K562 (cell line): ENCODE results near the gene ITPRIP. TPM values are rescaled to one million over a fixed set of nuclear protein-coding genes. Genes with fewer than 3 reads are reported as not detected.

Experiments used
- ARID1B ChIP-seq: fragments of 450-650 bp; IDR thresholded peaks from 2 replicates; pipeline ENCODE4 v1.6.1; 2016; ENCODE audit warnings: antibody characterized with exemption, mild to moderate bottlenecking, inconsistent platforms
- NFE2L1 ChIP-seq: fragments of 450-650 bp; IDR thresholded peaks from 2 replicates; pipeline ENCODE4 v1.6.1; 2016; ENCODE audit warnings: missing genetic modification characterization, low read depth, mild to moderate bottlenecking, missing compliant biosample characterization, moderate library complexity, borderline replicate concordance
- NFXL1 ChIP-seq: fragments of 450-650 bp; formaldehyde crosslinking; IDR thresholded peaks from 2 replicates; pipeline ENCODE4 v1.4.0; 2021; ENCODE audit warnings: mild to moderate bottlenecking
- YY1 ChIP-seq, 3 experiments: IDR thresholded peaks; 2 replicates each; pipeline ENCODE4 v1.6.1; 2011; ENCODE audit warnings: low read length in 2 of 3, mild to moderate bottlenecking in 2 of 3, moderate library complexity in 2 of 3, borderline replicate concordance in 1 of 3, control low read depth in 1 of 3, low read depth in 1 of 3; ENCODE audit not compliant: insufficient read depth in 3 of 3, insufficient replicate concordance in 2 of 3, control insufficient read depth in 1 of 3, insufficient read length in 1 of 3; ENCODE audit errors: extremely low read depth in 1 of 3
- ZNF133 ChIP-seq: fragments of 250-450 bp; sonication (Bioruptor Pico); IDR thresholded peaks from 2 replicates; pipeline ENCODE4 v1.4.0; 2020; ENCODE audit warnings: mild to moderate bottlenecking
- ZNF217 ChIP-seq: sonication (generic); formaldehyde crosslinking; IDR thresholded peaks from 2 replicates; pipeline ENCODE4 v1.8.0; 2022; ENCODE audit warnings: mild to moderate bottlenecking, missing genetic modification reagents
- polyA plus RNA-seq, 8 experiments: library from polyadenylated mRNA; depleted of rRNA in 4 of 8; stranded (reverse) in 5 of 8; unstranded in 3 of 8; fragments of >200 nt; fragmentation: Nextera tagmentation in 2 of 8; fragmentation: Illumina TruSeq in 1 of 8; extraction: Ambion mirVana in 2 of 8; extraction: Trizol in 1 of 8; gene quantifications; 2 replicates each; pipeline versions ENCODE4 v1.2.1 to v1.2.3, GENCODE V29; 2011 to 2014; ENCODE audit warnings: inconsistent platforms in 1 of 8, missing spikeins in 1 of 8
- total RNA-seq, 7 experiments: library from RNA; depleted of rRNA in 6 of 7; stranded (reverse); fragments of >200 nt in 6 of 7; fragmentation: Illumina TruSeq in 2 of 7; extraction: Trizol in 2 of 7; gene quantifications; 2 replicates each; pipeline versions ENCODE4 v1.2.1 to v1.2.3, GENCODE V29; 2011 to 2021; ENCODE audit warnings: low replicate concordance in 1 of 7
- TF ChIP-seq, protein P1 (sequence below): fragments of 200-600 bp; sonication (generic); IDR thresholded peaks from one replicate; pipeline ENCODE4 v1.6.1; 2012; ENCODE audit warnings: mild to moderate bottlenecking, low read depth, low read length, inconsistent platforms
- TF ChIP-seq, protein P2 (sequence below), 2 experiments: fragments of 450-650 bp; IDR thresholded peaks; 2 replicates each; pipeline ENCODE4 v1.6.1; 2016

Gene ITPRIP
- total and polyA plus RNA-seq, 9 of the 15 experiments (the other 6 are each of a cell fraction or from before 2014, with no cell fraction given): 4.4 to 28.5 (median 10.9) TPM

DNA sequence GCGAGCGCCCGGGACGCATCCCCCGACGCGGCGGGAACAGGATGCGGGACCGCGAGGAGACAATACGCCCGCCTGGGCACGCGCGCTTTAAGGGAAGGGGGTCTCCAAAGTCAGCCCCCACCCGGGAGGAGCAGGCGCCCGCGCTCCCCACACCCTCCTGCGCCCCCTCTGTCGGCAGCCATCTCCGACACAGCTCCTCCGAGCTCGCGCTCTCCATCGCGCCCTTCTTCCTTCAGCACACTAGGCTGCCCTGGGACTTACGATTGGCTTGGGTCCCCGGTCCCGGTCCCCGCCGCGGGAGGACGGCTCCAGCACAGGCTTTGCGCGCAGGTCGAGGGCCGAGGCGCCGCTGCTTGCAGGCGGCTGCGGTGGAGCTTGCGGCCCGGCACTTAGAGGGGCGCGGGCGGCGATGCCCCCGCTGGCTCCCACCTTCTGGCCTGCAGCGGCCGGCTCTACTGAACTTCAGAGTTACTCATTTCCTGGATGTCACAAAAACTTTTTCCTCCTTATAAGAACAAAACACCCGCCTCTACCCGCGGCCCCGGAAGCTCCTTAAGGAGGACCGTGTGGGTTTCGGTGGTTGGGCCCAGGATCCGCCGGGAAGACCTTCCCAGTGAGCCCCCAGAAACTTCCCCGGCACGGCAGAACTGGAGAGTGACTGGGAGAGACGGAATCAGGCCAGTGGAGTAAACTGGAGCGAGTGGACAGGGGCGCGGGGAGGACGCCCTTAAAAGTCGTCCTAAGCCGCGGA is at the start of gene ITPRIP (continued):
- TF ChIP-seq, protein P1, sequence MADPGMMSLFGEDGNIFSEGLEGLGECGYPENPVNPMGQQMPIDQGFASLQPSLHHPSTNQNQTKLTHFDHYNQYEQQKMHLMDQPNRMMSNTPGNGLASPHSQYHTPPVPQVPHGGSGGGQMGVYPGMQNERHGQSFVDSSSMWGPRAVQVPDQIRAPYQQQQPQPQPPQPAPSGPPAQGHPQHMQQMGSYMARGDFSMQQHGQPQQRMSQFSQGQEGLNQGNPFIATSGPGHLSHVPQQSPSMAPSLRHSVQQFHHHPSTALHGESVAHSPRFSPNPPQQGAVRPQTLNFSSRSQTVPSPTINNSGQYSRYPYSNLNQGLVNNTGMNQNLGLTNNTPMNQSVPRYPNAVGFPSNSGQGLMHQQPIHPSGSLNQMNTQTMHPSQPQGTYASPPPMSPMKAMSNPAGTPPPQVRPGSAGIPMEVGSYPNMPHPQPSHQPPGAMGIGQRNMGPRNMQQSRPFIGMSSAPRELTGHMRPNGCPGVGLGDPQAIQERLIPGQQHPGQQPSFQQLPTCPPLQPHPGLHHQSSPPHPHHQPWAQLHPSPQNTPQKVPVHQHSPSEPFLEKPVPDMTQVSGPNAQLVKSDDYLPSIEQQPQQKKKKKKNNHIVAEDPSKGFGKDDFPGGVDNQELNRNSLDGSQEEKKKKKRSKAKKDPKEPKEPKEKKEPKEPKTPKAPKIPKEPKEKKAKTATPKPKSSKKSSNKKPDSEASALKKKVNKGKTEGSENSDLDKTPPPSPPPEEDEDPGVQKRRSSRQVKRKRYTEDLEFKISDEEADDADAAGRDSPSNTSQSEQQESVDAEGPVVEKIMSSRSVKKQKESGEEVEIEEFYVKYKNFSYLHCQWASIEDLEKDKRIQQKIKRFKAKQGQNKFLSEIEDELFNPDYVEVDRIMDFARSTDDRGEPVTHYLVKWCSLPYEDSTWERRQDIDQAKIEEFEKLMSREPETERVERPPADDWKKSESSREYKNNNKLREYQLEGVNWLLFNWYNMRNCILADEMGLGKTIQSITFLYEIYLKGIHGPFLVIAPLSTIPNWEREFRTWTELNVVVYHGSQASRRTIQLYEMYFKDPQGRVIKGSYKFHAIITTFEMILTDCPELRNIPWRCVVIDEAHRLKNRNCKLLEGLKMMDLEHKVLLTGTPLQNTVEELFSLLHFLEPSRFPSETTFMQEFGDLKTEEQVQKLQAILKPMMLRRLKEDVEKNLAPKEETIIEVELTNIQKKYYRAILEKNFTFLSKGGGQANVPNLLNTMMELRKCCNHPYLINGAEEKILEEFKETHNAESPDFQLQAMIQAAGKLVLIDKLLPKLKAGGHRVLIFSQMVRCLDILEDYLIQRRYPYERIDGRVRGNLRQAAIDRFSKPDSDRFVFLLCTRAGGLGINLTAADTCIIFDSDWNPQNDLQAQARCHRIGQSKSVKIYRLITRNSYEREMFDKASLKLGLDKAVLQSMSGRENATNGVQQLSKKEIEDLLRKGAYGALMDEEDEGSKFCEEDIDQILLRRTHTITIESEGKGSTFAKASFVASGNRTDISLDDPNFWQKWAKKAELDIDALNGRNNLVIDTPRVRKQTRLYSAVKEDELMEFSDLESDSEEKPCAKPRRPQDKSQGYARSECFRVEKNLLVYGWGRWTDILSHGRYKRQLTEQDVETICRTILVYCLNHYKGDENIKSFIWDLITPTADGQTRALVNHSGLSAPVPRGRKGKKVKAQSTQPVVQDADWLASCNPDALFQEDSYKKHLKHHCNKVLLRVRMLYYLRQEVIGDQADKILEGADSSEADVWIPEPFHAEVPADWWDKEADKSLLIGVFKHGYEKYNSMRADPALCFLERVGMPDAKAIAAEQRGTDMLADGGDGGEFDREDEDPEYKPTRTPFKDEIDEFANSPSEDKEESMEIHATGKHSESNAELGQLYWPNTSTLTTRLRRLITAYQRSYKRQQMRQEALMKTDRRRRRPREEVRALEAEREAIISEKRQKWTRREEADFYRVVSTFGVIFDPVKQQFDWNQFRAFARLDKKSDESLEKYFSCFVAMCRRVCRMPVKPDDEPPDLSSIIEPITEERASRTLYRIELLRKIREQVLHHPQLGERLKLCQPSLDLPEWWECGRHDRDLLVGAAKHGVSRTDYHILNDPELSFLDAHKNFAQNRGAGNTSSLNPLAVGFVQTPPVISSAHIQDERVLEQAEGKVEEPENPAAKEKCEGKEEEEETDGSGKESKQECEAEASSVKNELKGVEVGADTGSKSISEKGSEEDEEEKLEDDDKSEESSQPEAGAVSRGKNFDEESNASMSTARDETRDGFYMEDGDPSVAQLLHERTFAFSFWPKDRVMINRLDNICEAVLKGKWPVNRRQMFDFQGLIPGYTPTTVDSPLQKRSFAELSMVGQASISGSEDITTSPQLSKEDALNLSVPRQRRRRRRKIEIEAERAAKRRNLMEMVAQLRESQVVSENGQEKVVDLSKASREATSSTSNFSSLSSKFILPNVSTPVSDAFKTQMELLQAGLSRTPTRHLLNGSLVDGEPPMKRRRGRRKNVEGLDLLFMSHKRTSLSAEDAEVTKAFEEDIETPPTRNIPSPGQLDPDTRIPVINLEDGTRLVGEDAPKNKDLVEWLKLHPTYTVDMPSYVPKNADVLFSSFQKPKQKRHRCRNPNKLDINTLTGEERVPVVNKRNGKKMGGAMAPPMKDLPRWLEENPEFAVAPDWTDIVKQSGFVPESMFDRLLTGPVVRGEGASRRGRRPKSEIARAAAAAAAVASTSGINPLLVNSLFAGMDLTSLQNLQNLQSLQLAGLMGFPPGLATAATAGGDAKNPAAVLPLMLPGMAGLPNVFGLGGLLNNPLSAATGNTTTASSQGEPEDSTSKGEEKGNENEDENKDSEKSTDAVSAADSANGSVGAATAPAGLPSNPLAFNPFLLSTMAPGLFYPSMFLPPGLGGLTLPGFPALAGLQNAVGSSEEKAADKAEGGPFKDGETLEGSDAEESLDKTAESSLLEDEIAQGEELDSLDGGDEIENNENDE: no peak
- TF ChIP-seq NFXL1 (no peak), NFE2L1 (tag) (no peak), ZNF133 (CRISPR knock-in tag) (no peak), ZNF217 (no peak), YY1 (IDR thresholded peaks at IDR 0.05; ENCODE audit: borderline replicate concordance in 1 of 3, control insufficient read depth in 1 of 3, extremely low read depth in 1 of 3, insufficient read depth in 3 of 3, insufficient read length in 1 of 3, insufficient replicate concordance in 2 of 3, low read depth in 1 of 3, low read length in 2 of 3) (no peak), ARID1B (peak; percentile 20; the same call in 1 of the 2 replicates)
- TF ChIP-seq, protein P2, sequence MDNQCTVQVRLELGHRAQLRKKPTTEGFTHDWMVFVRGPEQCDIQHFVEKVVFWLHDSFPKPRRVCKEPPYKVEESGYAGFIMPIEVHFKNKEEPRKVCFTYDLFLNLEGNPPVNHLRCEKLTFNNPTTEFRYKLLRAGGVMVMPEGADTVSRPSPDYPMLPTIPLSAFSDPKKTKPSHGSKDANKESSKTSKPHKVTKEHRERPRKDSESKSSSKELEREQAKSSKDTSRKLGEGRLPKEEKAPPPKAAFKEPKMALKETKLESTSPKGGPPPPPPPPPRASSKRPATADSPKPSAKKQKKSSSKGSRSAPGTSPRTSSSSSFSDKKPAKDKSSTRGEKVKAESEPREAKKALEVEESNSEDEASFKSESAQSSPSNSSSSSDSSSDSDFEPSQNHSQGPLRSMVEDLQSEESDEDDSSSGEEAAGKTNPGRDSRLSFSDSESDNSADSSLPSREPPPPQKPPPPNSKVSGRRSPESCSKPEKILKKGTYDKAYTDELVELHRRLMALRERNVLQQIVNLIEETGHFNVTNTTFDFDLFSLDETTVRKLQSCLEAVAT (IDR thresholded peaks at IDR 0.05): 0 out of 4 replicates have a peak, but pooled peaks of 1 of the 2 experiments have one; percentile 59
